IgD-negative memory B cell (primary cell): ENCODE results near the gene GPC2. TPM values are rescaled to one million over a fixed set of nuclear protein-coding genes. Genes with fewer than 3 reads are reported as not detected.
A peak's percentile ranks its signal among the peaks of the same experiment; 100 is the strongest.
"Not testable (repeated sequence)": the region's sequence is repeated elsewhere in the genome, so short reads cannot be mapped to it uniquely, and the experiment has no call there.

Source experiments
- H3K27ac Mint-ChIP-seq, 3 donors: one replicate each; pipeline ENCODE4 v1.8.0; 2020 to 2022; ENCODE audit warnings: mild to moderate bottlenecking in 3 of 3, mixed read lengths in 3 of 3, moderate library complexity in 1 of 3
- H3K27me3 Mint-ChIP-seq: one replicate; pipeline ENCODE4 v1.8.0; 2021; ENCODE audit warnings: mixed read lengths
- H3K36me3 Mint-ChIP-seq: one replicate; pipeline ENCODE4 v1.8.0; 2020; ENCODE audit warnings: mild to moderate bottlenecking, mixed read lengths
- H3K4me1 Mint-ChIP-seq, 3 donors: one replicate each; pipeline ENCODE4 v1.8.0; 2020 to 2022; ENCODE audit warnings: mixed read lengths in 3 of 3, mild to moderate bottlenecking in 1 of 3
- H3K4me3 Mint-ChIP-seq, 4 donors: one replicate each; pipeline ENCODE4 v1.8.0; 2020 to 2022; ENCODE audit warnings: mild to moderate bottlenecking in 4 of 4, mixed read lengths in 4 of 4, moderate library complexity in 3 of 4
- H3K9me3 Mint-ChIP-seq, 3 donors: one replicate each; pipeline ENCODE4 v1.8.0; 2020 to 2021; ENCODE audit warnings: mixed read lengths in 3 of 3, mild to moderate bottlenecking in 1 of 3
- polyA plus RNA-seq: library from polyadenylated mRNA; unstranded; fragments of 300-500 nt; fragmentation: Illumina TruSeq; gene quantifications from one replicate; pipeline ENCODE4 v1.2.3, GENCODE V29; 2021

Gene GPC2
- polyA plus RNA-seq, 1 donor from 2014 or later, result 0.23 TPM

DNA sequence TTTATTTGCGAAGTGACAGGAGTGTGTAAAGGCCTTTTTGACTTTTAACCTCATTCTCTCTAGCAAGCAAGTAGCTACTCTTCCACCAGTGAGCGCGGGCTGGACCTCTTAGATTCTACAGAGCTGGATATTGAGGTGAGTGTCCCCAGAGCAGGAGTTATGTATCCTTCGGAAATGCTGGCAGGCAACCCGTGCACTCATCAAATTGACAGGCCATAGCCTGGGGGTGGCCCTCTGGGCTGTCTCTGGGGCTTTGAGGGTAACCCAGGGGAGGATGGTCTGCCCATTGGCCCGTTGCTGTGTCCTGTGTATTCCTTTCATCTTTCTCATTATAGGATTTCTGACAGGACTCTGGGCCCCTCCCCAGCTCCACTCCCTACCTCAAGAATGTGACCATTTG lies 36.5 kb upstream of the GPC2 start:
- Mint-ChIP-seq H3K4me1 (peaks cover 43 to 59% (median 46%) of the 10 kb centered on the region in 3 donors), H3K27ac (peak overlapping the region in 2 of 3 donors; percentile 67 to 79), H3K36me3 (no peaks in the 10 kb centered on the region), H3K27me3 (no peaks in the 10 kb centered on the region), H3K4me3 (peak overlapping the region in 2 of 4 donors; percentile 37 to 91), H3K9me3 (no peaks in the 10 kb centered on the region)

GRCh38 chr7:100212631-100213286 lies 35.6 kb upstream of the GPC2 start:
- peaks cover 47 to 63% (median 51%) of the 10 kb centered on the region in 3 donors for H3K4me1 Mint-ChIP-seq
- H3K4me3 Mint-ChIP-seq, result peak overlapping the region in 1 of 4 donors; percentile 37
- no peaks in the 10 kb centered on the region for H3K9me3 Mint-ChIP-seq
- no peaks in the 10 kb centered on the region for H3K36me3 Mint-ChIP-seq
- H3K27me3 Mint-ChIP-seq, result no peaks in the 10 kb centered on the region
- H3K27ac Mint-ChIP-seq, result peak overlapping the region in 2 of 3 donors; percentile 4 to 79

- peaks cover 42 to 64% (median 50%) of the 10 kb centered on the region in 3 donors for H3K4me1 Mint-ChIP-seq
- H3K36me3 Mint-ChIP-seq, result peaks cover 5% of the 10 kb centered on the region
- no peaks in the 10 kb centered on the region for H3K9me3 Mint-ChIP-seq
- H3K27ac Mint-ChIP-seq, result peak overlapping the region; percentile 65 to 95 (median 90)
- H3K27me3 Mint-ChIP-seq, result no peaks in the 10 kb centered on the region
- H3K4me3 Mint-ChIP-seq, result peak overlapping the region; percentile 77 to 89 (median 87)
Observed at GRCh38 chr7:100211342-100211780, 34.2 kb upstream of the GPC2 start.

DNA sequence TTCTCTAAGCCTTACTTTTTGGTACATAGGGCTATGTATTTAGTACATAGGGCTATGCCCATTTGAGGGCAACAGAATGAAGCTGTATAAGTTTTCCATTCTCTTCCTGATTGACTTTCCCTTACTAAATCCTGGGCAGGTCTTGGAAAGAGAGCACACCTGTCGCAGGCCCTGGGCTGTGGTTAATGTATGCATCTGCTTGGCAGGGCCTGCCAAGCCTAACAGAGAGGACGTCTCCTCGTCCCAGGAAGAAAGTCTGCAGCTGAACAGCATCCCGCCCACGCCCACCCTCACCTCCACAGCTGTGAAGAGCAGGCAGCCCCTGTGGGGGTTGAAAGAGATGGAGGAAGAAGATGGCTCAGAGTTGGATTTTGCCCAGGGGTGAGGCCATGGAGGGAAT lies 33.6 kb upstream of the GPC2 start:
- peak overlapping the region; percentile 77 to 87 (median 85) for H3K4me3 Mint-ChIP-seq
- peaks cover 42 to 64% (median 50%) of the 10 kb centered on the region in 3 donors for H3K4me1 Mint-ChIP-seq

DNA sequence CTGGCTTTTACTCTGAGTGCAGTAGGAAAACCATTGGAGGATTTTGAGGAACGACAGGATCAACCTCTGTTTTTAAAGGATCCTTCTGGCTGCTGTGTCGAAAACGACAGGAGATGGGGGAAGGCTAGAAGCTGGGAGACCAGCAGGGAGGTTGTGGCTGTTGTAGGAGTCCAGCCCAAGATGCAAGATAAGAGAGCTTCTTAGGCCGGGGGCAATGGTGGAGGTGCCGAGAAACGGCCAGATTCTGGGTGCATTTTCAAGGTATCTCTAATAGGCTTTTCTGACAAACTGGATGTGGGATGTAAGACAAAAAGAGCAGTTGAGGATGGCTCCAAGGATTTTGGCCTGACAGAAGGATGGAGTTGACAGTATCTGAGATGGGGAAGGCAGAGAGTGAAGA lies 32.3 kb upstream of the GPC2 start:
- H3K4me3 Mint-ChIP-seq, result peak overlapping the region in 3 of 4 donors; percentile 65 to 91 (median 88)
- H3K36me3 Mint-ChIP-seq, result peaks cover 5% of the 10 kb centered on the region
- H3K27ac Mint-ChIP-seq, result peak overlapping the region in 2 of 3 donors; percentile 3 to 74
- H3K4me1 Mint-ChIP-seq, result peaks cover 42 to 57% (median 47%) of the 10 kb centered on the region in 3 donors
- H3K27me3 Mint-ChIP-seq, result no peaks in the 10 kb centered on the region
- no peaks in the 10 kb centered on the region for H3K9me3 Mint-ChIP-seq

More for the DNA sequence above, 33.6 kb upstream of the GPC2 start:
- Mint-ChIP-seq H3K27ac (peak overlapping the region; percentile 54 to 90 (median 81)), H3K9me3 (no peaks in the 10 kb centered on the region), H3K27me3 (no peaks in the 10 kb centered on the region), H3K36me3 (peaks cover 5% of the 10 kb centered on the region)

DNA sequence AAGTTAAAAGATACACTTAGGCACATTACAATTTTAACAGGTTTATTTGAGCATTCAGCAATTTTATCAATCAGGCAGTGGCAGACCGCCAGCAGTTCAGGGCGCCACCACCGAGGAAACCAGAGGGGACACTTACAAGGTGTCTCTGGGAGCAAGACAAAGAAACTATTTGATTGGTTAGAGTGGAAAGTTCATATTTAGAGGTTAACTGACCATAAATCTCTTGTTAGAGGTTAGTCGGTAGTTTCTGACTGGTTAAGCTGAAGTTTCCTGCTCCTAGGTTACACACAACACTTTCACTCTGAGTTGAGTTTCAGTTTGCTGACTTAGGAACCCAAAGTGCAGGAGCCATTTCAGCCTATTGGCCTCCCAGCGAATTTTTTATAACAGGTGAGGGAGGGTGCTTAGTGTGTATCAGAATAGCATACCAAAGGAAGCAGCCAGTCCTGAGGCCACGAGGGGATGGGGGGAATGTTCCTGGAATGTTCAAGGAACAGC lies 31.8 kb upstream of the GPC2 start:
- H3K9me3 Mint-ChIP-seq, result no peaks in the 10 kb centered on the region
- H3K4me1 Mint-ChIP-seq, result peaks cover 42 to 55% (median 43%) of the 10 kb centered on the region in 3 donors
- peak overlapping the region in 2 of 3 donors; percentile 74 to 79 for H3K27ac Mint-ChIP-seq
- peak overlapping the region; percentile 64 to 91 (median 76) for H3K4me3 Mint-ChIP-seq
- H3K36me3 Mint-ChIP-seq, result peaks cover 5% of the 10 kb centered on the region
- H3K27me3 Mint-ChIP-seq, result no peaks in the 10 kb centered on the region

GRCh38 chr7:100204454-100204853 lies 27.3 kb upstream of the GPC2 start:
- Mint-ChIP-seq H3K27me3 (no peaks in the 10 kb centered on the region), H3K4me1 (peaks cover 29 to 50% (median 37%) of the 10 kb centered on the region in 3 donors), H3K4me3 (peak overlapping the region in 2 of 4 donors; percentile 44 to 45), H3K27ac (no peak overlapping the region), H3K36me3 (peaks cover 5% of the 10 kb centered on the region), H3K9me3 (peaks cover 0 to 1% (median 0%) of the 10 kb centered on the region in 3 donors)

DNA sequence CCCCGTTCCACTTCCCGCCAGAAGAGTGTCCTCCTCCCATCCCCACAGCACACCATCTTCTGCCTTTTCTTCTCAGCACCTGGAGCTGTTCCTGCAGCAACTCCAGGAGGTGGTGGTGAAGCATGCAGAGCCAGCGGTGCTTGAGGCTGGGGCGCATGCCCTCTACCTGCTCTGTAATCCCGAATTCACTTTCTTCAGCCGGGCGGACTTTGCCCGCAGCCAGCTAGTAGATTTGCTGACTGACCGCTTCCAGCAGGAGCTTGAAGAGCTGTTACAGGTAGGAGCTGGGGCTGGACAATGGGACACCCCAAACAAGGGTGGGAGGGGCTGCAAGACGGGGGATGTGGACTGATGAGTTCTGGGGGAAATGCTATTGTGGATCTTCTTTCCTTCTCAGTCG lies 23.5 kb upstream of the GPC2 start:
- peak overlapping the region in 2 of 3 donors; percentile 50 to 86 for H3K27ac Mint-ChIP-seq
- no peaks in the 10 kb centered on the region for H3K27me3 Mint-ChIP-seq
- no peaks in the 10 kb centered on the region for H3K36me3 Mint-ChIP-seq
- H3K4me3 Mint-ChIP-seq, result peak overlapping the region in 3 of 4 donors; percentile 52 to 73 (median 57)
- peaks cover 26 to 44% (median 35%) of the 10 kb centered on the region in 3 donors for H3K4me1 Mint-ChIP-seq
- peaks cover 0 to 5% (median 0%) of the 10 kb centered on the region in 3 donors for H3K9me3 Mint-ChIP-seq

DNA sequence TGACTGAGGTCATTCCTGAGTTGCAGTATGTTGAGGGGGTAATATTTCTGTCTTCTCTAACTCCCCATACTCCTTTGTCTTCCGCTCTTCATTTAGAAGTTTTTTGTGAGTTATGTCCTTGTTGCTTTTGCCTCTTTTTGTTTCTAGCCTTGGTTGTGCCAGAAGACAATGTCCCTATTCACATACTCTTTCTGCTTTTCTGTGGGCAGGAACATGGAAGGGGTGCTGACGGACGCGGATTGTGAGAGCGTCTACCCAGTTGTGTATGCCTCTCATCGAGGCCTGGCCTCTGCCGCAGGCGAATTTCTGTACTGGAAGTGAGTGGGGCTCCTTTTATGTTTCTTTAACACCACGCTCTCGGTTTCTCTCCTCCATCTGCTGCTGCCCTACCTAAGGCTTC lies 21.1 kb upstream of the GPC2 start:
- Mint-ChIP-seq H3K36me3 (no peaks in the 10 kb centered on the region), H3K4me1 (peaks cover 36 to 54% (median 37%) of the 10 kb centered on the region in 3 donors), H3K9me3 (peaks cover 0 to 5% (median 0%) of the 10 kb centered on the region in 3 donors), H3K4me3 (peak overlapping the region in 1 of 4 donors; percentile 4), H3K27me3 (no peaks in the 10 kb centered on the region), H3K27ac (no peak overlapping the region)

- H3K4me1 Mint-ChIP-seq, result peaks cover 54 to 62% (median 54%) of the 10 kb centered on the region in 3 donors
- H3K27ac Mint-ChIP-seq, result peak overlapping the region; percentile 59 to 87 (median 80)
- not testable (repeated sequence) for H3K36me3 Mint-ChIP-seq, H3K9me3 Mint-ChIP-seq, H3K27me3 Mint-ChIP-seq
- peak overlapping the region; percentile 11 to 58 (median 45) for H3K4me3 Mint-ChIP-seq
Observed at GRCh38 chr7:100195901-100196322, 18.7 kb upstream of the GPC2 start.

- H3K27me3 Mint-ChIP-seq, result no peaks in the 10 kb centered on the region
- peaks cover 54 to 63% (median 56%) of the 10 kb centered on the region in 3 donors for H3K4me1 Mint-ChIP-seq
- no peaks in the 10 kb centered on the region for H3K36me3 Mint-ChIP-seq
- H3K4me3 Mint-ChIP-seq, result peak overlapping the region in 2 of 4 donors; percentile 11 to 48
- H3K9me3 Mint-ChIP-seq, result peaks cover 0 to 3% (median 0%) of the 10 kb centered on the region in 3 donors
- peak overlapping the region; percentile 59 to 87 (median 61) for H3K27ac Mint-ChIP-seq
Observed at GRCh38 chr7:100195222-100195621, 18.0 kb upstream of the GPC2 start.

- H3K4me3 Mint-ChIP-seq, result peak overlapping the region in 3 of 4 donors; percentile 27 to 83 (median 58)
- peak overlapping the region in 2 of 3 donors; percentile 57 to 92 for H3K27ac Mint-ChIP-seq
- H3K36me3 Mint-ChIP-seq, result no peaks in the 10 kb centered on the region
- peaks cover 43 to 59% (median 54%) of the 10 kb centered on the region in 3 donors for H3K4me1 Mint-ChIP-seq
- no peaks in the 10 kb centered on the region for H3K27me3 Mint-ChIP-seq
- peaks cover 0 to 3% (median 0%) of the 10 kb centered on the region in 3 donors for H3K9me3 Mint-ChIP-seq
Observed at GRCh38 chr7:100192969-100193368, 15.8 kb upstream of the GPC2 start.

- Mint-ChIP-seq H3K4me3 (peak overlapping the region; percentile 13 to 83 (median 50)), H3K27ac (peak overlapping the region; percentile 57 to 92 (median 86)), H3K4me1 (peaks cover 43 to 55% (median 54%) of the 10 kb centered on the region in 3 donors)
- not testable (repeated sequence) for H3K27me3 Mint-ChIP-seq, H3K9me3 Mint-ChIP-seq, H3K36me3 Mint-ChIP-seq
Observed at GRCh38 chr7:100192281-100192862, 15.2 kb upstream of the GPC2 start.

- Mint-ChIP-seq H3K27ac (peak overlapping the region; percentile 57 to 92 (median 86)), H3K9me3 (peaks cover 0 to 3% (median 0%) of the 10 kb centered on the region in 3 donors), H3K36me3 (no peaks in the 10 kb centered on the region), H3K4me3 (peak overlapping the region; percentile 13 to 83 (median 50)), H3K27me3 (no peaks in the 10 kb centered on the region), H3K4me1 (peaks cover 41 to 54% (median 54%) of the 10 kb centered on the region in 3 donors)
Observed at GRCh38 chr7:100191775-100192174, 14.6 kb upstream of the GPC2 start.
